NCI-H2227 treated with DMSO at 0.1 percent for 48 hours (cell line): ENCODE results near the gene LHFPL2.

Source experiments
- DNase-seq: peaks from one replicate; lab custom pipeline; 2025; lab: John Stamatoyannopoulos, UW

Gene LHFPL2

DNA sequence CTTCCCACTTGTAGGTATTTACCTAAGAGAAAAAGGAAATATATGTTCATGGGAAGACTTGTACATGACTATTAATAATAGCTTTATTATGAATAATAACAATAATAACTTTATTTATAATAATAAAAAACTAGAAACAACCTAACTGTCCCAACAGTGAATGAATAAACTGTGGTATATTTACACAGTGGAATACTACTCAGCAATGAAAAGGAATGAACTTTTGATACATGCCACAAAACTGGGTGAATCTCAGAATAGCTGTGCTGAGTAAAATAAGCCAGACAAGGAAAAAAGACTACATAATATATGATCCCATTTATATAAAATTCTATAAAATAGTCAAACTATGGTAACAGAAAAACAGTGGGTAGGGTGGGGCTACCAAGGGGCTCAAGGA lies 199.5 kb downstream of the LHFPL2 start:
- DNase-seq: no peak

DNA sequence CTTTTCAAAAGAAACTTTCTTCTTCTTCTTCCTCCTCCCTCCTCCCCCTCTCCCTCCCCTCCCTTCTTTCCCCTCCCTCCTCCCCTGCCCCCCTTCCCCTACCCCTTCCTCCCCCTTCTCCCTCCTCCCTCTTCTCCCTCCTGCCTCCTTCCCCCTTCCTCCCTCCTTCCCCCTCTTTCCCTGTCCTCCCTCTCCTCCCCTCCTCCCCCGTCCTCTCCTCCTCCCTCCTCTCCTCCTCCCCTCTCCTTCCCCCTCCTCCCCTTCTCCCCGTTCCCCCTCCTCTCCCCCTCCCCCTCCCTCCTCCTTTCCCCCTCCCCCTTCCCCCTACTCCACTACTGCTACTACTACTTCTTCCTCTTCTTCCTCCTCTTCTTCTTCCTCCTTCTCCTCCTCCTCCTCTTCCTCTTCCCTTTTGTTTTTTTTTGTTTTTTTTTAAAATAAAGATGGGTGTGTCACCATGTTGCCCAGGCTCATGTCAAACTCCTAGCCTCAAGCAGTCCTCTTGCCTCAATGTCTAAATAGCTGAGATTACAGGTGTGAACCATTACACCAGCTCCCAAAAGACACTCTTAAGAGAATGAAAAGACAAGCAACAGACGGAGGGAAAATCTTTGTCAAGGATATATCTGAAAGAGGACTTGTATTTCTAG lies 200.7 kb downstream of the LHFPL2 start:
- DNase-seq: no peak
